ENCODE results near the gene CALN1.
"Not testable (repeated sequence)": the region's sequence is repeated elsewhere in the genome, so short reads cannot be mapped to it uniquely, and the experiment has no call there.

Gene CALN1

DNA sequence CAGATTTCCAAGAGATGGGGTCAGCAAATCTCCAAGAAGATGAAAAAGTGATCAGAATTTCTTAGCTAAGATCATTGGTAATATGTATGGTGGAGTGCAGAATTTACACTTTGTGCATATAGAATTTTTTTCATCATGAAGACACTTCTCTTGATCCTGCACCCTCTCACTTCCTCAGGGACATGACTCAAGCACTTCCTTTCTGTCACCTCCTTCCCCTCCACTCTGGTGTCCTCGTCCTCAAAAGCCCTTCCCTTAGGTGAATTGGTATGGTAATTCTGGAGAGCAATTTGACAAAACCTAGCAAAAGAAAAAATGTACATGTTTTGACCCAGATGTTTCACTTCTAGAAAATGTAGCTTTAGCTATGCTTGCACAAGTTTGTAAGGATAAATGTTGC is 18.1 kb downstream of the CALN1 start:
- H3K27me3 Mint-ChIP-seq (ENCODE audit: low read depth), result no peaks in the 10 kb centered on the region
- H3K9me3 Mint-ChIP-seq, result peaks cover 8% of the 10 kb centered on the region
- H3K36me3 Mint-ChIP-seq (ENCODE audit: low read depth), result no peaks in the 10 kb centered on the region
- H3K4me1 Mint-ChIP-seq (ENCODE audit: low read depth), result no peaks in the 10 kb centered on the region
- DNase-seq (ENCODE audit: low spot score), result no peak
- H3K4me3 Mint-ChIP-seq, result no peak overlapping the region
- H3K27ac Mint-ChIP-seq, result no peak overlapping the region

DNA sequence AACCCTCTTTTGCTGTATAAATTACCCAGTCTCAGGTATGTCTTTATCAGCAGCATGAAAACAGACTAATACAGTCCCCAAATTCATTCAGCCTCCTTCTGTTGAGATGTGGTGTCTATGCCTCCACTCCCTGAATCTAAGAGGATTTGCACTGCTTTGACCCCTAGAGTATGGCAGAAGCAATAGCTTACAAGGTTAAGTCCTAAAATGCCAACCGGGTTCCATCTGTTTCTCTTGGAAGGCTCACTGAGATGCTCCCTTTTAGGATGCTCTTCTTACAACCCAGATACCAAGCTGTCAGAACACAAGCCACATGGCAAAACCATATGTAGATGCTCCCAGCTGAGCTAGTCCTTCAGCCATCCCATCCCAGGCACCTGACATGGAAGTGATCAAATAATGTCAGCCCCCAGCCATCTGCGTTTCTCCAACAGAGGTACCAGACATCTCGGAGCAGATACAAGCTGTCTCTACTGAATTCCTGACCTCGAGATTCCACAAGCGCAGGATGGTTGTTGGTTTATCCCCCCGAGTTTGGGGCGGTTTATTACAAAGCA is 20.2 kb downstream of the CALN1 start:
- Mint-ChIP-seq H3K4me3 (no peak overlapping the region), H3K27ac (no peak overlapping the region), H3K4me1 (ENCODE audit: low read depth) (no peaks in the 10 kb centered on the region), H3K27me3 (ENCODE audit: low read depth) (no peaks in the 10 kb centered on the region), H3K36me3 (ENCODE audit: low read depth) (no peaks in the 10 kb centered on the region), H3K9me3 (peaks cover 9% of the 10 kb centered on the region)
- DNase-seq (ENCODE audit: low spot score), result no peak

DNA sequence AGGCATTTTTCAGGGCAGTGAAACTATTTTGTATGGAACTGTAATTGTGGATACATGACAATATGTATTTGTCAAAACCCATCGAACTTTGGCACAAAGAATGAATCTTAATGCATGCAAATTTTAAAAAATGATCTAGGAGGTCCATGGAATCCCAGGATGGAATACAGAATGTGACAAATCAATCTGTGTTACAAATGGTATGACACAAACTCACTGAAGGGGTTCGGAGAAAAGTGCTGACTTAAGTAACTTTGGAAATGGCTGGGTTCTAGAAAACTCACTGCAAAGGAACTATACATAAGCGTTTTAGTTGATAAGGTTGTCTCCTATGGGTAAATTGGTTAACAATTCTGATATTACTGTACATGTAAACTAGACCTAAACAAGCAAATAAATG is 26.0 kb downstream of the CALN1 start:
- H3K27ac Mint-ChIP-seq, result no peak overlapping the region

DNA sequence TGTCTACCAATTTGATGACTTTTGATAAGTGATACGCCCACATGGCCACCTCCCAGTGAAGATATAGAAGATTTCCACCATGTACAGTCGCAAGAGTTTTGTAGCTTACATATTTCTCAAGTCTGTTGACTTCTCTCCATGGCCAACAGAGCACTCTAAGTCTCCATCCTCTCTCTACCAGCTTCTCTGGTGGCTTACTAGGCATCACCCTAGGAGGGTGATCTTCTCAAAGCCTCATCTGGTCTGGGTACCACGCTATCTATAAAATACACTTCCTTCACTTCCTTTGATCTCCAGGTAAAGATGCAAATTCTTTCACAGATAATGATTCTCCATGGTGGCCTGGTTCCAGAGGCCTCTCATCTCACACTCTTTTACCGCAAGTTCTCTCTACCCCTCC is 49.9 kb downstream of the CALN1 start:
- no peaks in the 10 kb centered on the region for H3K27me3 Mint-ChIP-seq (ENCODE audit: low read depth)
- no peak overlapping the region for H3K27ac Mint-ChIP-seq
- no peak overlapping the region for H3K4me3 Mint-ChIP-seq

More for the DNA sequence above, 26.0 kb downstream of the CALN1 start:
- no peak overlapping the region for H3K4me3 Mint-ChIP-seq
- H3K4me1 Mint-ChIP-seq (ENCODE audit: low read depth), result no peaks in the 10 kb centered on the region
- H3K36me3 Mint-ChIP-seq (ENCODE audit: low read depth), result no peaks in the 10 kb centered on the region
- H3K27me3 Mint-ChIP-seq (ENCODE audit: low read depth), result no peaks in the 10 kb centered on the region
- H3K9me3 Mint-ChIP-seq, result peaks cover 4% of the 10 kb centered on the region
- no peak for DNase-seq (ENCODE audit: low spot score)

DNA sequence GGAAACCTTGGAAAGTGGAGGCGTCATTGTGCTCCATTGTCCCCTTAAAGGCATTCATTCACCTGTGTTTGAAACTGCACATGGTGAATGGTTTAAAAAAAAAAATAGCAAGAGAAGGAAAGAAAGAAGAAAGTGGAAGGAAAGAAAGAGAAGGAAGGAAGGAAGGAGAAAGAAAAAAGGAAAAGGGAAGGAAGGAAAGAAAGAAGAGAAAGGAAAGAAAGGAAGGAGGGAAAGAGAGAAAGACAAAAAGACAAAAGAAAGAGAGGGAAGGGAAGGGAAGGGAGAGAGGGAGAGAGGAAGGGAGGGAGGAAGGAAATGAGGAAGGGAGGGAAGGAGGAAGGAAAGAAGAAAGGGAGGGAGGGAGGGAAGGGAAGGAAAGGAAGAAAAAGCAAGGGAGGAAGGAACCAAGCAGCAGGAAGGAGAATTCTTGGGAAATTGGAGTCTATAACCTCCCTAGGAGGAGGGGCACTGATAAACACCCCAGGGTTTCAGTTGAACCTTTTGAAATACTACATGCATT is 66.9 kb downstream of the CALN1 start:
- no peaks in the 10 kb centered on the region for H3K9me3 Mint-ChIP-seq

More for the DNA sequence above, 49.9 kb downstream of the CALN1 start:
- Mint-ChIP-seq H3K36me3 (ENCODE audit: low read depth) (no peaks in the 10 kb centered on the region), H3K4me1 (ENCODE audit: low read depth) (no peaks in the 10 kb centered on the region), H3K9me3 (no peaks in the 10 kb centered on the region)
- no peak for DNase-seq (ENCODE audit: low spot score)

DNA sequence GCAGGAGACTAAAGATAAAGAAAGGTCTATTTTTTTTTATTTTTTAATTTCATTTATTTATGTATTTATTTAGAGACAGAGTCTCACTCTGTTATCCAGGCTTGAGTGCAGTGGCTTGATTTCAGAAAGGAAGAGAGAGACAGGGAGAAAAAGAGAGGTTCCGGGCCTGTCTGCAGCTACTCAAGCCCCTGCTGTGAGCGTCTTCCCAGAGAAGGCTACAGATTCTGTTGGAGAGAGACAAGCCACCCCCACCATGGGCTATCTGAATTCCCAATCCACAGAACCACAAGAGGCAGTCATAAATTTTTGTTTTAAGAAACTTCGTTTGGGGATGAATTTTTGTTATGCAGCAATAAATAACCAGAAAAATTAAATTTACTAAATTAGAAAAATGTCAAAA is 68.1 kb downstream of the CALN1 start:
- peaks cover under 1% of the 10 kb centered on the region for H3K27me3 Mint-ChIP-seq (ENCODE audit: low read depth)
- DNase-seq (ENCODE audit: low spot score), result no peak
- H3K27ac Mint-ChIP-seq, result no peak overlapping the region
- no peak overlapping the region for H3K4me3 Mint-ChIP-seq
- no peaks in the 10 kb centered on the region for H3K9me3 Mint-ChIP-seq
- H3K36me3 Mint-ChIP-seq (ENCODE audit: low read depth), result no peaks in the 10 kb centered on the region
- H3K4me1 Mint-ChIP-seq (ENCODE audit: low read depth), result no peaks in the 10 kb centered on the region

More for the DNA sequence above, 66.9 kb downstream of the CALN1 start:
- H3K4me1 Mint-ChIP-seq (ENCODE audit: low read depth), result no peaks in the 10 kb centered on the region
- H3K36me3 Mint-ChIP-seq (ENCODE audit: low read depth), result no peaks in the 10 kb centered on the region
- no peaks in the 10 kb centered on the region for H3K27me3 Mint-ChIP-seq (ENCODE audit: low read depth)
- no peak overlapping the region for H3K27ac Mint-ChIP-seq
- DNase-seq (ENCODE audit: low spot score), result no peak
- H3K4me3 Mint-ChIP-seq, result no peak overlapping the region

DNA sequence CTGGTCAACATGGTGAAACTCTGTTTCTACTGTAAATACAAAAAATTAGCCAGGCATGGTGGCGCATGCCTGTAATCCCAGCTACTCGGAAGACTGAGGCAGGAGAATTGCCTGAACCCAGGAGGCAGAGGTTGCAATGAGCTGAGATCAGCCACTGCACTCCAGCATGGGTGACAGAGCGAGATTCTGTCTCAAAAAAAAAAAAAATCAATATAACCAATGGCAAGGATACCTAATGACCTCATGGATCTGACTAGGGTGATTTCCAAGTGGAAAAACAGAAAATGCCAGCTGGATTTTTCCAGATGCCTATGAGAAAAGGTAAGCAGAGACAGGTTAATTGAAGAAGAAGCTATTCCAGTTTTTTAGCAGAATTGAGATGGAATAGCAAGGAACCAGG is 68.8 kb downstream of the CALN1 start:
- H3K9me3 Mint-ChIP-seq; H3K27ac Mint-ChIP-seq; H3K36me3 Mint-ChIP-seq (ENCODE audit: low read depth); H3K4me1 Mint-ChIP-seq (ENCODE audit: low read depth); DNase-seq (ENCODE audit: low spot score); H3K27me3 Mint-ChIP-seq (ENCODE audit: low read depth); H3K4me3 Mint-ChIP-seq: not testable (repeated sequence)

DNA sequence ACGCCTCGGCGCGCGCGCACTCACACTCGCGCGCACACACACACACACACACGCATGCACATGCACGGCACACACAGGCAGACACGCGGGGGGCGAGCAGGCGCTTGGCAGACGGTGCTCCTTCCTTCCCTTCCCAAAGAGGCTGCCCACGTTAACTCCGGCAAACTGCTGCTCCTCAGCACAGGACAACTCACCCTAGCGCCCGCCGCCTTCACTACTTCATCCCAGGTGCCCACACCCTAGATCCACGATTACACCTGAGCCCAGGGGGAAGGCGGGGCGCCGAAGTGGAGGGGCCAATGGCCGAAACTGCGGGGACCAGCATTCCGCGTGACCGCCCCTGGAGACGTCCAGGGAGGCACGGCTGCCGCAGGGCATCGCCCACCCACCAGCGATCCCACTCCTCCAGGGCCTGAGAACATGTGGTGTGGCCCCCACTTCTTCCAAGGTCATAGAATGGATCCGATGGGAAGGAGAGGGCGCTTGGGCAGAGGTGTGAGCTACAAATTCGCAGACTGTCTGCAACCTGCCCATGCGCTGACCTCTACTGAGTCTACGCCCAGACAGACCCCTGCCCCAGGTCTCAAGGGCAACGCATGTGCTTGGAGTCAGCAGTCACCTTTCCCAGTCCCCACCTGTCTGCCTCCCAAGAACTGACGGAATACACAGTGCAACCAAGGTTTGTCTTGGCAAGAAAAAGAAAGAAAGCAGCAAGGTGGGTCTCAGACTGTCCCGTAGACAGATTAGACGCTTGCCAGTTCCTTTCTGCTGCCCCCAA is 74.6 kb downstream of the CALN1 start:
- no peak for DNase-seq (ENCODE audit: low spot score)
- Mint-ChIP-seq H3K4me1 (ENCODE audit: low read depth) (no peaks in the 10 kb centered on the region), H3K36me3 (ENCODE audit: low read depth) (no peaks in the 10 kb centered on the region), H3K9me3 (peaks cover 3% of the 10 kb centered on the region), H3K27ac (no peak overlapping the region), H3K4me3 (no peak overlapping the region), H3K27me3 (ENCODE audit: low read depth) (peaks cover 23% of the 10 kb centered on the region)

DNA sequence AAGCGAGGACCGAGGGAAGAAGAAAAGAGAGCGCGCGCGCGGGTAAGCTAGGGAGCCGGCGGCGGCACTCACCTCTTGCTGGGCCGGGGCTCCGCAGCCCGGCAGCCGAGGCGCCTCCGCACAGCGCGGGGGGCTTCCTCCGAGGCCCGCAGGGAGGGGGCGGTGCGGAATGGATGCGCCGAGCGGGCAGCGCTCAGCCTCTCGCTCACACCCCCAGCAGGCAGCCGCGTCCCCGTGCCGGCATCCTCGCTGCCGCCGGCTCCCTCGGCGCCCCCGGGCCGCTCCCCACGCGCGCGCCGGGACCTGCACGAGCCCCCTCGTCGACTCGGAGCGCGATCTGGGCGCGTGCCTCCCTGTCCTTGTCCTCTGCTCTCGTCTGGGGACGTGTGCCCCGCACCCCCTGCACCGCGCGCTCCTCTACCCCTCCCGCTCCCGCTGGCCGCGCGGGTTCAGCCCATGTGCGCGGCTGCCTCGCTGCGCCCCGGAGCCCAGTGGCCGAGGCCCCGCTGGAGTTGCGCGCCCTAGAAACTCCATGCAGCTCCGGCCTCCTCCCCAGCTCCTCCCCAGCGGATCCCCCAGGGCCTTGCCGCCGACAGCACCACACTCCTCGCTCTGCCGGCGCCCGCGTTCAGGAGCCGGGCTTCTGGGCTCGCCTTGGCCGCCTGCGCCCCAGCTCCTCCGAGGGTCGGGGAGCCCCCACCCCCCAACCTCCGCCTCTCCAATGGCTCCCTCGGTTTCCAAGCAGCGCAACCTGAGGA is 75.3 kb downstream of the CALN1 start:
- DNase-seq (ENCODE audit: low spot score), result no peak
- peaks cover 3% of the 10 kb centered on the region for H3K9me3 Mint-ChIP-seq
- no peaks in the 10 kb centered on the region for H3K4me1 Mint-ChIP-seq (ENCODE audit: low read depth)
- H3K36me3 Mint-ChIP-seq (ENCODE audit: low read depth), result no peaks in the 10 kb centered on the region
- H3K27ac Mint-ChIP-seq, result no peak overlapping the region
- peaks cover 23% of the 10 kb centered on the region for H3K27me3 Mint-ChIP-seq (ENCODE audit: low read depth)
- no peak overlapping the region for H3K4me3 Mint-ChIP-seq

DNA sequence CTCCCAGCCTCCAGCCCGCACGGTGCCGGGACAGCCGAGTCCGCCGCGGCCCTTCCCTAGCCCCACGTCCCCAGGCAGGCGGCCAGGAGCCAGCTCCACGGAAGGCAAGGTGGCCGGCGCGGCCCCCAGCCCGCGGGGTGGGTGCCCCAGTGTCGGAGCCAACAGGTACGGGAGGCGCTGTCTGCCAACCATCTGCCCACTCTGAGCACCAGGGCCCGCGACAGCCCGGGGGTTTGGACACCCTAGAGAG is 75.8 kb downstream of the CALN1 start:
- Mint-ChIP-seq H3K27ac (no peak overlapping the region), H3K4me1 (ENCODE audit: low read depth) (no peaks in the 10 kb centered on the region), H3K27me3 (ENCODE audit: low read depth) (peaks cover 23% of the 10 kb centered on the region), H3K4me3 (no peak overlapping the region), H3K9me3 (peaks cover 3% of the 10 kb centered on the region), H3K36me3 (ENCODE audit: low read depth) (no peaks in the 10 kb centered on the region)
- DNase-seq (ENCODE audit: low spot score), result no peak

DNA sequence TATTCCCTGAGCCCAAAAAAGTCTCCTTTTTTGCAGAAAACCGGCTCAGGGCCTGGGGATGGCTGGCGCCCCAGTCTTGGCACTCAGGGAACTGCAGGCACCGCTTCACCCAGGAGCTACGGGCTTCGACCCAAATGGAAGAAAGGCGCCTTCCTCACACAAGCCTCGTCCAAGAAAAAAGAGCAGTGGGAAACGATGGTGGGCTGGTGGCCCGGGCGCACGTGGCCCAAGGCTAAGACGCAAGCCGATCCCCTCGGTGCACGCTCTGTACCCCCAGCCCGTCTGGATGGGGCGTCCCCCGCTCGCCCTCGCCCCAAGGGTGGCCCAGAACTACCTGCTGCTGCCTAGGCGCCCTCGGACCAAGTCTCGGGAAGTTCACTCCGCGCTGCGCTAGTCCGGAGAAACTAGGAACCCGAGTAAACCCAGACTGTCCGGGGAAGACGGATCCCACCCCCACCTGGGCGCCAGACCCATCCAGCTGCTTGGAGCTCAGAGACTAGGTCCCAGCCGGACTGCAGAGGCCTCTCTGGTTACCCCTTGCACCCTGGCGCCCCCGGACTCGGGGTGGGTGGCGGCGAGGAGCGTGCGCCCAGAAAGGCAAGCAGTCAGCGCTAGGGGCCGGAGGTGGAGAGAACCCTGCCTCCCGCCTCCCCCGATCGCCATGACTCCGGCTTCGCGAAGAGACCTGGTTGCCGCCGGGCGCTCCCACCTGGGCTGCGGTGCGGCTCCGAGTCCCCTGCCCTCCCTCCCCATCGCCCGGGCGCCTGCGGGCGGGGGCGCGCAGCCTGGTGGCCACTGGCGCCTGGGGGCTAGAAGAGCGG is 76.4 kb downstream of the CALN1 start:
- DNase-seq (ENCODE audit: low spot score), result no peak
- Mint-ChIP-seq H3K27ac (no peak overlapping the region), H3K4me1 (ENCODE audit: low read depth) (no peaks in the 10 kb centered on the region), H3K4me3 (no peak overlapping the region), H3K9me3 (peaks cover 3% of the 10 kb centered on the region), H3K36me3 (ENCODE audit: low read depth) (no peaks in the 10 kb centered on the region), H3K27me3 (ENCODE audit: low read depth) (peaks cover 23% of the 10 kb centered on the region)

DNA sequence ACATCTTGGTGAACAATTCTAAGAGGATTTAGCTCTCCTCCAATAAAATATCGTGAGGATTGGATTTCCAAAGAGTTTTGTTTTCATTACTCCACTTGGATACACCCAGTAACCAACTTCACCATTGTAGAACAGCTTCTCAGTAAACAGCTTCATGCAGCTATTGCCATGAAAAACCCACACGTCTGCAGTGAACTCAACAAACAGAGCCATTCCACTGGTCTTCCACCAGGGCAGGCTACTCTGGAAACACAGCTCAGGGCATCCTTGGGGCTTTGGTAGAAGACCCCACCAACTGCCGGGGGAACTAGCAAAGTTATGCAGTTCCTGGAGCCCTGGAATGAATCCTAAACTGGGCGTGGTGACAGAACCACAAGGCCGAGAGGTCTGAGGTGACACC is 77.4 kb downstream of the CALN1 start:
- Mint-ChIP-seq H3K9me3 (peaks cover 3% of the 10 kb centered on the region), H3K36me3 (ENCODE audit: low read depth) (no peaks in the 10 kb centered on the region), H3K27me3 (ENCODE audit: low read depth) (peaks cover 23% of the 10 kb centered on the region), H3K27ac (no peak overlapping the region), H3K4me3 (no peak overlapping the region), H3K4me1 (ENCODE audit: low read depth) (no peaks in the 10 kb centered on the region)
- DNase-seq (ENCODE audit: low spot score), result no peak

DNA sequence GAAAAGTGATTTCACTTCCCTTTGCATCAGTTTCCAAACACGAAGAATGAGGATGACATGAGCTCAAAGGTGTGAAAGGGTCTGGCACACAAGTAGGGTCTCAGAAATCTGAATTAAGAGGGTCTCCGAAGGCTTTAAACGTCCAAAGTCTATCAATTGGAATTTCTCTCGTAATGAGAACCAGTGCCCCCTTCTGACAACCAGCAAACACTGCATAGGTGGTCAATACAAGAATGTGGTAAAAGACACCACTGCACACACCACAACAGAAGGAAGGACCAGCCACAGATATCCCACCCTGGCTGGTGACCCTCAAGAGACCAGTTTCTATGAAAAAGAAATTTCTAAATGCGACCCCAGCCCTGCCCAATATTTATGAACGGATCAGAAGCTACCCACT is 78.1 kb downstream of the CALN1 start:
- no peak overlapping the region for H3K27ac Mint-ChIP-seq
- H3K36me3 Mint-ChIP-seq (ENCODE audit: low read depth), result no peaks in the 10 kb centered on the region
- H3K4me3 Mint-ChIP-seq, result no peak overlapping the region
- H3K4me1 Mint-ChIP-seq (ENCODE audit: low read depth), result no peaks in the 10 kb centered on the region
- peaks cover 3% of the 10 kb centered on the region for H3K9me3 Mint-ChIP-seq
- no peak for DNase-seq (ENCODE audit: low spot score)
- peaks cover 23% of the 10 kb centered on the region for H3K27me3 Mint-ChIP-seq (ENCODE audit: low read depth)

DNA sequence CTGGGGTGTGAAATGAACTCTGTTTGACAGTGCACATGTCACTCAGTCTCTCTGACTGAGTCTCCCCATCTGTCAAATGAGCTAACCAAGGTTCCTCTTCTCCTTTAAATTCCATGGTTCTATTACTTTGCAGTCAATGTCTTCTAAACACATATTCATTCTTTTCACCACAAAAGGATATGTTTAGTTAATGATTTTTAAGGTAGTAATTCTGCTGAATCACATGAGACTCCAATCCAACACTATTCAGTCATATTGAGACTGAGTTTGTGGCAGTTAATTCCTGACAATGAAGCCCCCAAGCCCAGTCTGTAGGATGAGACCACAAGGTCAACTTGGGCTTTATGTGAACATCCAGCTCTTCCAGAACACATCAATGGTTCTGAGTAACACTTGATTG is 85.3 kb downstream of the CALN1 start:
- H3K27me3 Mint-ChIP-seq (ENCODE audit: low read depth), result no peaks in the 10 kb centered on the region
- no peaks in the 10 kb centered on the region for H3K9me3 Mint-ChIP-seq
- H3K4me3 Mint-ChIP-seq, result no peak overlapping the region
- no peaks in the 10 kb centered on the region for H3K36me3 Mint-ChIP-seq (ENCODE audit: low read depth)
- H3K27ac Mint-ChIP-seq, result no peak overlapping the region
- H3K4me1 Mint-ChIP-seq (ENCODE audit: low read depth), result no peaks in the 10 kb centered on the region
- no peak for DNase-seq (ENCODE audit: low spot score)

Measured in T-helper 2 cell treated with Interferon-gamma antibody and Interleukin-4, amounts not matched to agents 5 μg/mL and 100 μg/mL, for 36 hours (primary cell).